IPS-NIHi11 (cell line): Measurements from ENCODE around the gene SMIM12.

ENCODE experiments used
- DNase-seq: peaks from one replicate; pipeline ENCODE4 v3.0.0; 2012; ENCODE audit warnings: mixed read lengths, low spot score

The SMIM12 gene

GRCh38 chr1:34872133-34872503 lies 12.6 kb upstream of the SMIM12 start:
- no peak for DNase-seq

DNA sequence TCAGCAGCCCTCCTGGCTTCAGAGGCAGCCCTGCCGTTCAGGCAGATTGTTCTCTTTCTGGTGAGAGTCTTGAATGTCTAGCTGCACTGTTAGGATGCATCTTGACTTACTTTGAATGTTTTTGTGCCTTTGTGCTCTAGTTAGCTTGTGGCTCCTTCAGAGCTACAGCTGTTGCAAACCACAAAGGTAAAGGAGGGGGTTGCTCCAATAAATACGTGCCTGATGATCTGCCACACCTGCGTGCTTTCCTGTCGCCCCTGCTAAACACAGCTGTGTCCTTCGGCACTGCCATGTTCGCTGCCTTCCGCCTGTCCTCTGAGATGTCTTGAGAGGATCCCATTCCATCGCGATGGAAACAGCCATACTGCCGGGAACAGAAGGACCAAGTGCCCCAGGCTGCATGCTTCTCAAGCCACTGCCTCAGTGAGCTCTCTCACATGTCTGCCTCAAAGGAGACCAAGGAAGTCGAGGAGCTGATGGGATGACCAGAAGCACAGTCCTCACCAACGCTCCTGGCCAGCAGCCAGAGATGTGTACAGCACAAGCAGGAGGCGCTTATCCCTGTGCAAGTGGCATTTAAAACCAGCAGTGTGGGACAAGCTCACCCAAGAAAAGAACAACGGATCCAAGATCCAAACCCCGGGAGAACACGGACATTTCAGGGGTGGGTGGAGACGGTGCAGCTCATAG lies 12.0 kb upstream of the SMIM12 start:
- no peak for DNase-seq

GRCh38 chr1:34870395-34870794 lies 10.8 kb upstream of the SMIM12 start:
- no peak for DNase-seq

DNA sequence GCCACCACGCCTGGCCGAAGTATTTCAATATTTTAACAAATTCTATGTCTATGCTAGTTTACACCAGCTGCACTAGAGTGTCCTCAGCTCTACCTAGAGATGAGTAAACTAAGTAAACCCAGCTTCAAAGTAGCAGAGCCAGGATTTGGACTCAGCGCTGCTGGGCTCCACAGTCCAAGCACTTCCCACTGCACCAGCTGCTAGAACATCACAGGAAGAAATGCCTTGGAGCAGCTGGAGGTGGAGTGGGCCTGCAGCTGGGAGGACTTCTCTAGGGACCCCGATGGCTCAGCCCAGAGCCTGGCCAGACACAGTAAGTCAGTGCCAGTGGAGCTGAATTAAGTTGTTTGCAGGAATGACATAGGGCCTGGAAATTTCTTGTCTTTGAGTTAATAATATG lies 10.2 kb upstream of the SMIM12 start:
- no peak for DNase-seq

GRCh38 chr1:34868230-34869049 lies 8.9 kb upstream of the SMIM12 start:
- DNase-seq, result no peak

- DNase-seq, result no peak
Measured at GRCh38 chr1:34867415-34867814, 7.9 kb upstream of the SMIM12 start.

GRCh38 chr1:34866762-34867109 lies 7.2 kb upstream of the SMIM12 start:
- no peak for DNase-seq

GRCh38 chr1:34865981-34866761 lies 6.6 kb upstream of the SMIM12 start:
- peak; percentile 88 for DNase-seq

GRCh38 chr1:34865573-34865972 lies 6.0 kb upstream of the SMIM12 start:
- DNase-seq, result no peak

DNA sequence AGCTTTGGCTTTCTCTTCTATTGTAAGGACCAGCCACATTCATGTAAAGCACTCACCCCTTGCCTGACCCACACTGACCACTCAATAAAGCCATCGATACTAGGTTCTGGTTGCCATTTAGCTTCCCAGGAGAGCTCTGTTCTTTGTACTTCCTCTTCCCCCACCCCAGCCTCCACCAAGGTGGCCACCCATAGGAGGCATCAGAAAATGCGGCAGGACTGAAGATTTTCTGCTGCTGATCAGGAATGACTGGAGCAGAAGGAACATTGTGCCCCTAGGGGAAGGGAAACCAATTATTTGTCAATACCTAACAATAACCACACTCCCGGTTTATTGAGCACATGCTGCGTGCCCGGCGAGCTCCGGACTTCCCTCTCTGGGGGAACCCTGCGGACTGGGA lies 5.2 kb upstream of the SMIM12 start:
- no peak for DNase-seq

DNA sequence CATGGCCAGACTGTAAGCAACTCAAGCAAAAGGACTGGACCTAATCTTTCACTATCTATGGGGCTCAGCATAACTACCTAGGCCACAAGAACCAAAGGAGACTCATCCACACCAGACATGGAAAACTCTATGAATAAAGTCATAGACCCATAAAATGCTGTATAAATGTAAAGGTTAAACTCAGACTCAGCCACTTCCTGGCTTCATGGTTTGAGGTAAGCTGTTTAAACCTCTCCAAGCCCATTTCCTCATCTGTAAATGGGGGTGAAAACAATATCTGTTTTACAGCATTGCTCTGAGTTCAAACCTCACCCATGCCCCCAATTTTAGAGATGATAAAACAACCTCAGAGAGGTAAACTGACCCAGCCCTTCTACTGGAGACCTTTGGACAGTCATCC lies 4.0 kb upstream of the SMIM12 start:
- no peak for DNase-seq

DNA sequence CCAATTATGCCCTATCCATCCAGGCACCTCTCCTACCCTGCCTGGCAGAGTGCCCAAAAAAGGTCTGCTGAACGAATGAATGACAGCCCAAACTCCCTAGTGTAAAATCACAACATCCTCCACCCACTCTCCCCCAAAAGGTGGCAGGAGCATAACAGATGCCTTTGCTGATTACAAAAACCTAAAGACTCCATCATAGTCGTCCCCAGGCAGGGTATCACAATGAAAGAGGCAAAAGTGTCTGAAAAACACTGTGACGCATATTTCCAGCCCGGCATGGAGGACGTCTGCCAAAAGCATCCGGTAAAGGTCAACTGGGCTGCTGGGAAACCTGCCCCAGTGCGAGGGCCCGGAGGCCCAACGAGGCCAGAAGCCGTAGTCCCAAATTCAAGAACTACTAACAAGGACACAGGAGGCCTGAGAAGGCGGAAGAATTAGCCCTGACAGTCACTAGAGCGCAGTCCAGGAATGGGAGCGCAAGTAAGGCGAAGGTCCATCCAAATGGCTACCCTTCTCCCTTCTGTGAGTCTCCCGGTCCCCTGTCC lies 576 bp downstream of the SMIM12 start:
- DNase-seq, result no peak

- DNase-seq, result no peak
Measured at GRCh38 chr1:34856697-34857096, 2.9 kb downstream of the SMIM12 start.

GRCh38 chr1:34852677-34853217 lies 6.8 kb downstream of the SMIM12 start:
- DNase-seq, result peak; percentile 92

GRCh38 chr1:34851431-34852105 lies 8.0 kb downstream of the SMIM12 start:
- DNase-seq, result no peak

GRCh38 chr1:34850382-34850781 lies 9.2 kb downstream of the SMIM12 start:
- no peak for DNase-seq

DNA sequence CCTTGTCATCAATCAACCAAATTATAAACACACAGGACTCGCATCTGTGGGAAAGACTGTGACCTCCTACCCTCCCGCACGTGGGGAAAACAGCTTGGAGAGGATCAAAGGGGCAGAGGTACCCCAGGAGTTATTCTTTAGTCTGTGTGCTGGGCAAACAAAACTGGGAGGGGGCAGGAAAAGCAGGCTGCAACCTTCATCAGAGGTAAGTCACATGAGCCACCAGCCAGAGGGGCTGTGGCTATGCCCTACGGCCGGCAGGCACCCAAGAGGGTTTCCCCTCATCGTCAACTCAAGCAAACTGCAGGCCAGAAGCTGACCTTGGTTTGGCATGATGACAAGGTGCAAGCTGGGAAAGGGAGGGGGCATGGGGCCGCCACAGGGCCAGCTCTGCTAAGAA lies 12.5 kb downstream of the SMIM12 start:
- no peak for DNase-seq

DNA sequence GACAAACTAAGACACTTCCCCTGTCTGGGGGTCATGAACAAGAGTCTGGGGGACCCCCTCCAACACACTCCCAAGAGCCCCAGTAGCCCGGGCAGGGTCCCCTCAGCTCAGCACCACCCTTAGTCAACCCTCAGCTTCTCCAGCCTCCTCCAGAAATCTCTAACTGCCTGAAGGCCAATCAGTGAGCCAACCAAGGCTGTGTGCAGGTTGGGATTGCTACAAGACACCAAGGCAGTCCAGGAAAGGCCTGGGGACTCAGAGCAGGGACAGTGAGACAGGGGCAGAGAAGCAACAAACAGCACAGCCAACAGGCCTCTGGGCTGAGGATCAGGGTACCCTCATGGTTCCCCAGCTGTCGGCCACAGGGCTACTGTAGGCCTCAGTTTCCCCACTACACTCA lies 13.3 kb downstream of the SMIM12 start:
- DNase-seq, result no peak

- DNase-seq, result no peak
Measured at GRCh38 chr1:34845131-34845901, 14.2 kb downstream of the SMIM12 start.

GRCh38 chr1:34844252-34844634 lies 15.3 kb downstream of the SMIM12 start:
- DNase-seq, result peak; percentile 57
